ENCODE data around the gene PLEKHG1.

DNA sequence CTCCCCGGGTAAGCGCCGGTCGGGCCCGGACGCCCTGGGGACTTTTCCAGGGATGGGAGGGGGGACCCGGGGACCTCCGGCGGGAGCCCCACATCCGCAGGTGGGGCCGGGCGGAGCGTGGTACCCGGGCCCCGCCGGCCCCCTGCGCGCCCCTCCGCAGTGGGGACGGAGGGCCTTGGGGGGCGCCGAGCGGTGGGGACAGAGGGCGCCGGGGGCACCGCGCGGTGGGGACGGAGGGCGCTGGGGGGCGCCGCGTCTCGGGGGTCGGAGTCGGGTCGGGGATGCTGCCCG, 270 bp downstream of the PLEKHG1 start:
- TF ChIP-seq, protein P1, sequence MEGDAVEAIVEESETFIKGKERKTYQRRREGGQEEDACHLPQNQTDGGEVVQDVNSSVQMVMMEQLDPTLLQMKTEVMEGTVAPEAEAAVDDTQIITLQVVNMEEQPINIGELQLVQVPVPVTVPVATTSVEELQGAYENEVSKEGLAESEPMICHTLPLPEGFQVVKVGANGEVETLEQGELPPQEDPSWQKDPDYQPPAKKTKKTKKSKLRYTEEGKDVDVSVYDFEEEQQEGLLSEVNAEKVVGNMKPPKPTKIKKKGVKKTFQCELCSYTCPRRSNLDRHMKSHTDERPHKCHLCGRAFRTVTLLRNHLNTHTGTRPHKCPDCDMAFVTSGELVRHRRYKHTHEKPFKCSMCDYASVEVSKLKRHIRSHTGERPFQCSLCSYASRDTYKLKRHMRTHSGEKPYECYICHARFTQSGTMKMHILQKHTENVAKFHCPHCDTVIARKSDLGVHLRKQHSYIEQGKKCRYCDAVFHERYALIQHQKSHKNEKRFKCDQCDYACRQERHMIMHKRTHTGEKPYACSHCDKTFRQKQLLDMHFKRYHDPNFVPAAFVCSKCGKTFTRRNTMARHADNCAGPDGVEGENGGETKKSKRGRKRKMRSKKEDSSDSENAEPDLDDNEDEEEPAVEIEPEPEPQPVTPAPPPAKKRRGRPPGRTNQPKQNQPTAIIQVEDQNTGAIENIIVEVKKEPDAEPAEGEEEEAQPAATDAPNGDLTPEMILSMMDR (conservative IDR thresholded peaks at IDR 0.05; ENCODE audit: low read depth, low read length) = no peak
- TF ChIP-seq EZH2 (IDR thresholded peaks at IDR 0.05; ENCODE audit: borderline replicate concordance, low read depth, low read length, poor library complexity, severe bottlenecking) = no peak
